Ramos (cell line): ENCODE measurements around the gene EMC1.
"Not testable (repeated sequence)": the region's sequence is repeated elsewhere in the genome, so short reads cannot be mapped to it uniquely, and the experiment has no call there.

Source experiments
- in situ Hi-C: fragments of 300-500 bp; cut with MboI; formaldehyde crosslinking; loops from one replicate; pipeline ENCODE4 v1.14.3; 2022; ENCODE audit warnings: low sequenced_read_pairs; ENCODE audit not compliant: unreplicated experiment

Gene EMC1

DNA sequence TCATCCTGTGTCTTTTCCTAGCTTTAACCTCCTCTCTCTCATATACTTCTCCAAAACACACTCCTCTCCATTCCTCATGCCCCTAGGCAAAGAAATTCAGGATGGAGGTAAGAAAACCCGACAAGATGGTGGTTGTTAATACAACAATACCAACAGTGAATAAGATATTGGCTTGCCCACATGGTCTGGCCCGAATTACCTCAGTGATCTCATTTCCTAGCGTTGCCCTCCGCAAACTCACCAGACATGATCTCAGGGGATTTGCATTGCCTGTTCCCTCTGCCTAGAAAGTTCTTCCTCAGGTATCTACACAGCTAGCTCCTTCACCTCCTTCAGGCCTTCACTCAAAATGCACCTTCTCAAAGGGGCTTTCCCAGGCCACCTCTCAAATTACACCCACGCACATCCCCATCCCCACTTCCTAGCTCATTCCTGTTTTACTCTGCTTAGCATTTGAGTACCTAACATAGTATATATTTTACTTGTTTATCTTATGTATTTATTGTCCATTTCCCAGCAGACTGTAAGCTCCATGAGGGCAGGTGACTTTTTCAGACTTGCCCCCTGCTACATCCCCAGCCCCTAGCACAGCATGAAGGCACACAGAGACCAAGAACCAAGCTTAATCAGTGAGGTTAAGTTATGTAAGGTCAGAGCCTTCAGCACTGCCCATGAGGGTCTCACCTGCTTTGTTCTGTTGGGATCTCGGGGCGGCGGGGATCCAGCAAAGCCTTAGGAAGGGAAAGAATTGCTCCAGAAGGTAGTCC lies 31.1 kb downstream of the EMC1 start:
- in situ Hi-C loops, result no loop called here

DNA sequence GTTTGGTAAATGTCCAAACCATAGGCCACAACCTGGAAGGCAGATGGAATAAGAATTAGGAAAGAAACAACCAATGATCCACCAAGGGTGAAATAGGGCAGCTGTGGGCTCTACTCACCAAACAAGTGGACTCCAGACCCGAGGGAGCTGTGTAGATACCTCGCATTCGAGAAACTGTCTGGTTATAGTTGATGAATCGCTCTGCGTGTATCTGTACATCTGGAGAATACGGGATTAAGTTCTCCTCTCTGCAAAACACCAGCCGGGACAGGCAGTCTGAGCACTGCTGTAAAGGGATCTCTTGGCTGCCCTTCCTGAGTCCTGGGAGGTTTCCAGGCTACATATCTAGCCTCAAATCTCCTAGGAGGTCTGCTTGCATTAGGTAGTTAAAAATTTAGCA lies 31.9 kb downstream of the EMC1 start:
- in situ Hi-C loops, result no loop called here

DNA sequence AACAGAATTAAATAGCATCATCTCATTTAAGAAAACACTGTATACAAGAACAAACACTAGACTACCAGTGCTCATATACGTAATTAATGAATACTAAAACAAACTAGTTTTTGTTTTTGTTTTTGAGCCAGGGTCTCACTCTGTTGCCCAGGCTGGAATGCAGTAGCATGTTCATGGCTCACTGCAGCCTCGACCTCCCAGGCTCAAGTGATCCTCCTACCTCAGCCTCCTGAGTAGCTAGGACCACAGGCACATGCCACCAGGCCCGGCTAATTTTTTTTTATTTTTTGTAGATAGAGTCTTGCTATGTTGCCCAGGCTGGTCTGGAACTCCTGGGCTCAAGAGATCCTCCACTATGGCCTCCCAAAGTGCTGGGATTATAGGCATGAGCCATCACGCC lies 34.7 kb downstream of the EMC1 start:
- in situ Hi-C loops, result not testable (repeated sequence)

DNA sequence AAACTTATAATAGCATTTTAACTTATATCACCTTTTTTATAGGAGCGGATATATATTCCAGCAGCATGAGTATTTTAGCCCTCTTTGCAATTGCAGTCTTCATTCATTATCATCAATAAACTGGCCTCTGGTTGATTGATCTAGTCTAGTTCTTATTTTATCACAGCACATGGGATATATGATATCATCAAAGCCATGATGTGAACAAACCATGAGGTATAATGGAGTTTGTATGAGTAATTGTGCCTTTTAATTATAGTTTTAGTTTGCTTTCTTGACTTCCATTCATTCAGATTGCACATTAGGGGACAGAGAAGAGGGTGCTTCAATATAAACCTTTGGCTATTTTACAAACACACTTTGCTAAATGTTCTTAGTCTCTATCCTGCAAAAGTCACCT lies 37.7 kb downstream of the EMC1 start:
- in situ Hi-C loops, result no loop called here

DNA sequence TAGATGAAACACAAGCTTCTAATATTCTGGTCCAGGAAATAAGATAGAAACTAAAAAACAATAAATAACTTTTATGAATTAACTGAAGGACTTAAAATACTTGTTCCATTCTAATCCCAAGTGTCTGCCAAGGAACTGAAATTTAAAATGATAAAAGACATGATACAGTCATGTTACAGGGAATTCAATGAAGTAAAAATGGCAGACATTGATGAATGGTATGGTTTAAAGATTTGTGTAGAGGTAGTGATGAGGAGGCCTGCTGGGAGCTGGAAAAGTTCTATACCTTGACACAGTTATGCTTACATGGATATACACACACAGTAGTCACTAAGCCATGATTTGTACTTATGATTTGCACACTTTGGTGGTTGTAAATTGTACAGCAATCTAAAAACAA lies 39.2 kb downstream of the EMC1 start:
- in situ Hi-C loops, result no loop called here

DNA sequence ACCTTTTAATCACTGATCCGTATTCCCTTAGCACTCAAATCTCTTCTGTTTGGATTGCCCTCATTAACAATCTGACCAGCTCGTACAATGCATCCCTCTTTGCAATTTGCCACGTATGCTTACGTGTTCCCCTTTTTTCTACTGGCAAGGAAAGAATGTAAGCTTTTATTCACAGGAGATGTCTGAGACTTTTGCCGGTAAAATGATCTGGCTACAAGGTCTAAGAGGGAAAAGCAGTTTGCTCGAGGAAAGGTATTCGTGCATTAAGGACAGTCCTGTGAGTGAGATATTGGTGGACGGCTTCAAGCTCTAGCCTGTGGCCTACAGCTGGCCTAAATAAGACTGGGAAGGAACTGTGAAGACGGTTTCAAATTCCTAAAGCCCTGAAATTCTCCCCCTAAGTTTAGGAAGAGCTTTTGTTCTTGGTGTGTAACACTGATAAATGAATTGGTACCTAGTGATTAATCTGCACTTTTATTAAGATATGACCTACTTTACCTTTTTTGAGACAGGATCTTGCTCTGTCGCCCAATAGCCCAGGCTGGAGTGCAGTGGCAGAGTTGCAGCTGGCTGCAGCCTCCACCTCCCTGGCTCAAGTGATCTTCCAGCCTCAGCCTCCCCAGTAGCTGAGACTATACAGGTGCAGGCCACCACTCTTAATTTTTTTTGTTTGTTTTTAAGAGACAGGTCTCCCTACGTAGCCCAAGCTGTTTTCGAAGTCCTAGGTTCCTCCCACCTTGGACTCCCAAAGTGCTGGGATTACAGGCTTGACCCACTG lies 40.4 kb downstream of the EMC1 start:
- in situ Hi-C loops, result no loop called here

DNA sequence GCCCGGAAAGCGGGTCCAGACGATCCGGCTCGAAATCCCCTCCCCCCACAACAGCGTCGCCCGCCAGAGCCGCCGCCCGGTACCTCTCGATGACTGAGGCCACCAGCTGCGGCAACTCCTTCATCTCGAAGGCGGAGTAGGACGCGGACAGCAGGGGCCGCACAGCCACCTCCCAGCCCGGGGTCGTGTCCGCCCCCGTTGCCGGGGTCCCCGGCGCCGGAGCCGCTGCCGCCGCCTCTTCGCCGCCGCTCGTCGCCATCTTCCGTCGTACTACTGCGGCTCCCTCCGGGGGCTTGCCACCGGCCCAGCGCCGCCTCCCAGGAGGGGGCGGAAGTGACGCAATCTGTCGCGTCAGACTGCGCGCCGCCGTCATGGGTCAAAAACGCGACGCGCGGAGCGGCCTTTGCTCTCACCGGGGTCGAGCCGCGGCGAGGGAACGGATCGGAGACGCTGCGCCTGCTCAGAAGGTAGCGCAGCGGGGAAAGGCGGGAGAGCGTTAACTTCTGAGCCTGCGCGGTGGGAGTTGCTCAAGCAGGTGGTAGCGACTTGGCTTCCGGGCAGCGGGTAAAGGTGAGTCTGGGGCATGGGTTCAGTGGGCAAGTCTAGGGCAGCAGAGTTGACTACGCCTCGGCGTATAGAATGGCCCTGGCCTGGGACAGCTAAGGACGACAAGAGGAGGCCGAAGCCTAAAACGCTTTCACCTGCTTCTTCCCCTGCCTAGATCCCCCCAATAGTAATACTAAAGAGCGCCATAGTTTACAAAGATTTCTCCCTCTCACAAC lies 41.1 kb downstream of the EMC1 start, which contains the start of gene UBR4:
TSS of gene UBR4 (minus strand) at position 277 of the 782 bp plus-strand sequence. CDS start at position 259, 18 bp downstream.
- in situ Hi-C loops, result no loop called here

DNA sequence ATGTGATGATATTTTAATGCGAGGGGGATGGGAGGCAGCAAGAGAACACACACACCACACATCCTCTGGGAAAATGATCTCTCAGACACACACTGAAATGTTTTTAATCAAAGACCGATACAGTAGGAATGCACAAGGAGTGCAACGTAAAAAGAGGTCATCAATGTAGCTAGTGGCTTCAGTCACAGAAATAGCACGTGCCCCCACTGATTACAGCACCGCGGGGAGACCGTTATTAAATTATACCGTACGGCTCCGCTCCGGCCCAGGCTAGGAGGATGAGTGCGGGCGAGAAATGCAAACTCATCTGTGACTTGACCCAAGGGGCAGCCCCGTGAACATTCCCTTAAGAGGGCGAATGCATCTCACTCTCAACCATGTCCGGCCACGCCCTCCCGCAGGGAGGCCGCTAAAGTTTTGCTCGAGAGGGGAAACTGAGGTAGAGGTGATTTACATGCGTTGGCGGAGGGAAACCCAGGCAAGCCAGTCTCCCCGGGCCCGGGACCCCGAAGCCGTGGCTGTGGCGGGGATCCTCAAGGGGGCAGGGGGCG lies 41.8 kb downstream of the EMC1 start:
- in situ Hi-C loops, result no loop called here

DNA sequence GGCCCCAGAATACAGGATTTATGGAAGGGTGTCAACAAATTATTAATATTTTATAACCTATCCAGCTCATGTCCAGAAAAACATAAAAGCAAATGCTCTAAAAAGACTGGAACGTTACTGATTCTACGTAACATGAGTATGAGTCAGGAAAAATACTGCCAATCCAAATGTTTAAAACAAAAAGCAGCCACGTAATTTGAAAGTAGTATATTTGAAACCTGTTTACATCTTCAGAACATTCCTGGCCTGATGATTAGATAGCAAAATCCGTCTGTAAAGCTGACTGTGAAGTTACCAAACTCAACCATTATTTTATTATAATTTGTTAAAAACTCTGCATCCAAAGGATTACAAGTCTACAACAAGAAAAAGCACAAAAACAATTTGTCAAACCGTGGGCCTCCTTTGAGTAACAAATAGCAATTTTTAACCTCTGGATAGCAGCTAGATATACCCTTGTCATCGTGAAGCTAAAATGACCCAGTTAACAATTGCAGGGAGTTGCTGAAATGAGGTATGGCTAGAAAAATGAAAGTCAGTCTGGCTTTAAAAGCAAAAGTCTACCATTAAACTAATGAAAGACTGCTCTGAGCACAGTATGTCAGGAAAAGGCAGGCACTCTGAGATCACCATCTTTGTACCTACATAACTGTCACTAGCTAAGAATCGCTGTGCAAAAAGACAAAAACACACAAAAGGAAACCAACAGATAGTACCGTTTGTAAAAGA lies 42.5 kb downstream of the EMC1 start:
- in situ Hi-C loops, result no loop called here

DNA sequence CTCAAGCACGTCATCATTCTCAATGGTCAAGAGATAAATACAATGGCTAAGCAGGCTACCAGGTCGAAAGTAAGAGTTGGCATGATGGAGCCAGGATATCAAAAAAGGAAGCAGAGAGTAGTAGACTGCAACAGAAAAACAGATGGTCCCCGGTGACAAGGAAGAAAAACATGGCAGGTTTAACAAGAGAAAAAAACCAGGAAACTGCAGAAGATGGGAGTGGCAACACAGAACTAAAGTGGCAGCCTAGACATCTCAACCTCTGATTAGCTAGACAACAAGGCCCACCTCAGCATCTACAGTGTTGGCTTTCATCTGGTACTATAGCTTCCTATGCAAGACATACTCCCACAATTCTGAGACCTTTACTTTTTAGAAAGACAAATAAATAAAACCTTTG lies 44.4 kb downstream of the EMC1 start:
- in situ Hi-C loops, result no loop called here

DNA sequence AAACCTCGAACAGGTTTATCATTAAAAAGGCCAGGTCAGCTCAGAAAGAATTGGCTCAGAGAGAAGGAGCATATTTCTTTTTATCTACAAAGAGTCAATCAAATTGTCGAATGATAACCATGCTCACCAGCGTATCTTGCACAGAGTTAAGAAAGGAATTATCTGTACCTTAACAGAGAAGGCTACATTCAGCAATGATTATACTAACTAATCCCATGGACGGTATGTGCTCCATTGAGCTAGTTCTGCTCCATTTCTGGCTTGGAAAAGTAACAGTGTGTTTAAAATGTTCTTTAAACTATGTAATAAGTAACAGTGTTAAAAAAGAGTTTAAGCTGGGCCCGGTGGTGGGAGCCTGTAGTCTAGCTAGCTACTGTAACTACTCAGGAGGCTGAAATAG lies 45.5 kb downstream of the EMC1 start:
- in situ Hi-C loops, result no loop called here

DNA sequence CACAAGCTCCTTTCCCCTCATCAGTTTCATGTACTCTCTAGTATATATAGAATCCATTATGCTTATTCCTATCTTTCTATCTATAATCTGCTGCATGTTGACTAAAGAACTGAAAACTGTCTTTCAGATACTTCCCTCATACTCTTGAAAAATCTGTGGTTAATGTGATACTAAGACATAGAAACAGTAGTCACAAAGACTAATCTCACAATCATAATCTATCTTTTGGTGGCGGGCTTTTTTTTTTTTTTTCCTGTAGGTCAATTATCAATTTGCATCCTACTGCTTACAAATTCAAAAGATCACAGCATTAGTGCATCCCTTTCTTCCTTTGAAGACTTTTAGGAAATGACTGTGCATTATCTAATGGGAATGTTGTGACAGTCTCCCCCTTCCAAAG lies 45.9 kb downstream of the EMC1 start:
- in situ Hi-C loops, result no loop called here

DNA sequence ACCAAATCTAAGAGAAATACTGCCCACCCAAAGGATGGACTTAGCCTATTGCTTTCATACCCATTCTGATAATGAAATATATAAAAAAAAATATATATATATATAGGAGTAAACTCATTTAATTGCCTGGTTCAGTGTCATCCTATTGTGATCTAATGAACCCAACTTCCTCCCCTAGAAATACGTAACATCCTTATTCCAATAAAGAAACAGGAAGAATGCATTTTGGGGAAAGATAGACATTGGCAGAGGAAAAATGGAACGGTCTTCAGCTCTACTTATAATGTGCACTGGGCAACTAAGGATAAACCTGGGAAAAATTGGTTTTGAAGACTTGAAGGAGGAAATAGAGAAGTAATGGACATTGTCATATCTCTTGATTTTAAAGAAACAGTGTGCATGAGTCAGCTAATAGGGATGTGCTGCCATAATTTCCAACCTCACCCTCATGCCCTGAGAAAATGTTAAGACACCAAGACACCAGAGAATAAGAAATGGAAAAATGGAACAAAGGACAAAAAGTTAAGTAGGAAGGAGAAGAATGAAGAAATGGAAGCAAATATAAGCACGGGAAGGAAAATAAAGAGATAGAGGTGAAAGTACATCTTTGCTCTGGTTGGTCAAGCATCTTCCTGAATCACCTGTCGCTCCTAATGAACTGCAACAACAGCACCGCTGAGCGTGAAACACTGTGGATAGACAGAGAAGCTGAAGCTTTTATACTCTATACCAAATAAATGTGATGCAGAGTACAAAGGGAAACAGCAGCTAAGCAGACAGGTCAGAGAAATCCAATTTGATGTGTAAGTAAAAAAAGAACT lies 46.7 kb downstream of the EMC1 start:
- in situ Hi-C loops, result no loop called here

DNA sequence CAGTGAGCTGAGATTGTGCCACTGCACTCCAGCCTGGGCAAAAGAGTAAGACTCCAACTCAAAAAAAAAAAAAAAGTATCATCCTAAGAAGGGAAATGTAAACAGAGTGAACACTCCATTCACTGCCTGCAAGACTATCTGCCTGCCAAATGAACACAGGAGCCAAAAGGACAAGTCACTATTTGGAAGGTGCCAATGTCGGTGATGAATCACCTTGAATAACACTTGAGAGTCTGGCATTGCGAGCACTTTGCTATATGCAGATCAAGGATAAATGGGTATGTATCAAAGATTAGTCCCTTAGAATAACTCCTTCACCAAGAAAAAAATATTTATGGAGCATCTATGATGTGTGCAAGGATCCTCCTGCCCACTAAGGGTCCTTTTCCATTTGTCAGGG lies 47.9 kb downstream of the EMC1 start:
- in situ Hi-C loops, result no loop called here

DNA sequence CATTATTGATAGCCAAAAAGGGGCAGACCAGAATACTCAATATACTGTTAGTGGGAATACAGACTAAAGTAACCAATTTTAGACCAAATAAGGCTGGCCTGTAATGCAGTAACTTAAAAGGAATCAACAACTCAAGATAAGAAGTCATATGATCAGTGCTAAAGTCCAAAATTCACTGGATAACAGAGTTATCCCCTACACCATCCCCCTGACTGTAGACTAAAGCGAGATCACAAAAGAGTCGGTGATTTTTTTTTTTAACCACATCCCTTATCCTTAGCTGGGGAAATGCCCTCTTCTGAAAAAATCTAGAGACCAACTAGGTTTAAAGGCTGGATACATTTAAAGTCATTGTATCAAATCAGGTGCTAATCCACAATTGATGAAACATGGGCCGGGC lies 48.9 kb downstream of the EMC1 start:
- in situ Hi-C loops, result no loop called here

DNA sequence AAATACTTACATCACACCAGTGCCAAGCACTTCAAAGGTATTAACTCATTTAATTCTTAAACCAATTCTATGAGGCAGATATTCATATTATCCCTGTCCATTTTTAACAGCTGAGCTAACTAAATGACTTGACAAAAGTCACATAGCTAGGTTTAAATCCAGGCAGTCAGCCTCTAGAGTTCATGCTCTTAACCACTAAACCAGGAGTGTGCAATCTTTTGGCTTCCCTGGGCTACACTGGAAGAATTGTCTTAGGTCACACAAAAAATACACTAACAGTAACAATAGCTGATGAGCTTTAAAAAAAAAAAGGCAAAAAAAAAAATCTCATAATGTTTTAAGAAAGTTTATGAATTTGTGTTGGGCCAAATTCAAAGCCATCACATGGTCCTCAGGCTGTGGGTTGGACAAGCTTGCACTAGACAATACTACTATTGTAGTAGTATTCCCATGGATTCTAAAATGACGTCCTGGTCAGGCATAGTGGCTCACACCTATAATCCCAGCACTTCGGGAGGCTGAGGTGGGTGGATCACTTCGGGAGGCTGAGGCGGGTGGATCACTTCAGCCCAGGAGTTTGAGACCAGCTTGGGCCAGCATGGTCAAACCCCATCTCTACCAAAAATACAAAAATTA lies 51.2 kb downstream of the EMC1 start:
- in situ Hi-C loops, result no loop called here

DNA sequence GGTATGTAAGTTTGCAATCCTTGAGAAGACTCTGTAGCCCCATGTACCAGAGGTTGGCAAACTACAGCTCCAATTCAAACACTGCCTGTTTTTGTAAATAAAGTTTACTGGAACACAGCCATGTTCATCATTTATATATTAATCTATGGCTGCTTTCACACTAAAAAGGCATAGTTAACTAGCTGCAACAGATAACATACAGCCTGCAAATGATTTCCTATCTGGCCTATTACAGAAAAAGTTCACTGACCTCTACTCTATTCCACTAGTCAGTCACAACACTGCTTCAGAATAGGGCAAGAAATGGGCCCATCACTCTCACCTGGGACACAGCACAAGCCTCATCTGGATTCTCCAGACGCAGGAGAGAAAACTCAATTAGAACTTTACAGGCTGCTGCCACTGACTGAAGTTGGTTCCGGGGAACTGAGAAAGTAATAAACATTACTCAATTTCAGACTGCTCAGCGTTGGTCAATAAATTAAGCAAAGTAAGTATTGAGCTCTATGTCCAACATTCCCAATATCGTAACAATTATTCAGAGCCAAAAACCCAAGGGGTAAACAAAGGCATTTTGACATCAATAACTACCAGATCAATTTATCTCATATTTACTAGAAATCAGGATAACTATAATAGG lies 51.9 kb downstream of the EMC1 start:
- in situ Hi-C loops, result no loop called here

DNA sequence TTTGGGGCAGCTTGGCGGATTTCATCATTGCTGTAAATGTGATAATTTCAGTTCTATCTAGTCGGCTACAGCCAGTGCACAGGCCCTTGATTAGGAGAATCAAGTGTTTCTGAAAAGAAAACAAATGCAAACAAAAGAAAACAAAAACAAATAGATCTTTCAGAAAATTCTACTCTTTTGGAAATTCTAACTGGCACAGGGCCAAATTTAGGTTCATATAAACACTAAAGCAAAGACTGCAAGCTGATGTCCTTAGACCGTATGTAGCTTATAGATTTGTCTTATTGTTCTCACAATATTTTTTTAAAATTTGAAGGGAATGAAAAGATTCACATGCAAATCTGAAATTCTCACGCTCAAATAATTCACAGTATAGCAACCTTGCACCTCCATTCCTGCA lies 52.5 kb downstream of the EMC1 start:
- in situ Hi-C loops, result no loop called here
